Measurements from ENCODE around the gene PHOSPHO1. TPM values are rescaled to one million over a fixed set of nuclear protein-coding genes. Genes with fewer than 3 reads are reported as not detected.

The PHOSPHO1 gene
- total RNA-seq, 1 experiment from 2014 or later: 0.54 TPM

GRCh38 chr17:49254066-49254465 is 23.5 kb upstream of the PHOSPHO1 start:
- no peak overlapping the region for H3K4me3 ChIP-seq (ENCODE audit: low read depth in 2 of 2, low read length in 2 of 2)
- no peaks in the 10 kb centered on the region for H3K9me3 ChIP-seq (ENCODE audit: control insufficient read depth, insufficient read depth, low read depth, low read length)
- ChIA-PET POLR2A (no interaction called here), CTCF (interaction anchor here (0.7 kb wide), 1 partner anchor 47 kb away, joined by 4 read pairs; no protein-coding TSS in a partner anchor)
- TF ChIP-seq SIN3A (IDR thresholded peaks at IDR 0.05; ENCODE audit: borderline replicate concordance, insufficient read depth, low read depth, low read length) (no peak), TCF7L2 (IDR thresholded peaks at IDR 0.05; ENCODE audit: low read depth, low read length) (no peak)
- H3K36me3 ChIP-seq (ENCODE audit: control insufficient read depth, insufficient read depth, low read length): no peaks in the 10 kb centered on the region
- intact Hi-C loops (cut with micrococcal nuclease; ENCODE audit: unreplicated experiment) (no loop called here), in situ Hi-C loops (cut with HindIII; ENCODE audit: low pct_unique_long_range_greater_than_20kb, low sequenced_read_pairs) (no loop called here)
- no TSS peak for BruUV-seq (replicated peaks)
- H3K4me1 ChIP-seq (ENCODE audit: control insufficient read depth, insufficient read depth, low read length): no peaks in the 10 kb centered on the region
- DNase-seq (ENCODE audit: low read depth, low spot score) (no peak), ATAC-seq (no peak)
- no peaks in the 10 kb centered on the region for H3K27me3 ChIP-seq (ENCODE audit: control insufficient read depth, insufficient read depth, low read length)
- H3K27ac ChIP-seq (ENCODE audit: low read length): no peak overlapping the region

- Histone ChIP-seq H3K4me1 (ENCODE audit: control insufficient read depth, insufficient read depth, low read length) (no peaks in the 10 kb centered on the region), H3K9me3 (ENCODE audit: control insufficient read depth, insufficient read depth, low read depth, low read length) (no peaks in the 10 kb centered on the region), H3K36me3 (ENCODE audit: control insufficient read depth, insufficient read depth, low read length) (no peaks in the 10 kb centered on the region), H3K27me3 (ENCODE audit: control insufficient read depth, insufficient read depth, low read length) (no peaks in the 10 kb centered on the region), H3K4me3 (ENCODE audit: low read depth in 2 of 2, low read length in 2 of 2) (no peak overlapping the region), H3K27ac (ENCODE audit: low read length) (no peak overlapping the region)
- in situ Hi-C loops (cut with HindIII; ENCODE audit: low pct_unique_long_range_greater_than_20kb, low sequenced_read_pairs) (no loop called here), intact Hi-C loops (cut with micrococcal nuclease; ENCODE audit: unreplicated experiment) (no loop called here)
- POLR2A ChIA-PET: interaction anchor here (0.7 kb wide), 1 partner anchor 506 kb away, joined by 21 read pairs; no protein-coding TSS in a partner anchor
- 0 out of 2 replicates have a peak, but pooled peaks have one; percentile 13 for ATAC-seq
- CTCF ChIA-PET: interaction anchor here (0.6 kb wide), 1 partner anchor 16 kb away, joined by 3 read pairs; no protein-coding TSS in a partner anchor
- no peak for DNase-seq (ENCODE audit: low read depth, low spot score)
- TF ChIP-seq SIN3A (IDR thresholded peaks at IDR 0.05; ENCODE audit: borderline replicate concordance, insufficient read depth, low read depth, low read length): no peak
- TF ChIP-seq CTCF (IDR thresholded peaks at IDR 0.05): no peak
- TF ChIP-seq REST (IDR thresholded peaks at IDR 0.05; ENCODE audit: insufficient read depth in 1 of 2, low read depth in 2 of 2, low read length in 1 of 2): no peak
- no peak for TF ChIP-seq TCF7L2 (IDR thresholded peaks at IDR 0.05; ENCODE audit: low read depth, low read length)
- no peak for TF ChIP-seq POLR2AphosphoS5 (IDR thresholded peaks at IDR 0.05; ENCODE audit: low read depth, low read length)
- no TSS peak for BruUV-seq (replicated peaks)
Measured at GRCh38 chr17:49252148-49252695, 21.6 kb upstream of the PHOSPHO1 start.

- CTCF ChIA-PET: interaction anchor here (0.7 kb wide), 1 partner anchor 26 kb away, joined by 3 read pairs; no protein-coding TSS in a partner anchor
- BruUV-seq (replicated peaks): no TSS peak
- intact Hi-C loops (cut with micrococcal nuclease; ENCODE audit: unreplicated experiment) (no loop called here), in situ Hi-C loops (cut with HindIII; ENCODE audit: low pct_unique_long_range_greater_than_20kb, low sequenced_read_pairs) (no loop called here)
- H3K27me3 ChIP-seq (ENCODE audit: control insufficient read depth, insufficient read depth, low read length): no peaks in the 10 kb centered on the region
- no peaks in the 10 kb centered on the region for H3K4me1 ChIP-seq (ENCODE audit: control insufficient read depth, insufficient read depth, low read length)
- no peaks in the 10 kb centered on the region for H3K36me3 ChIP-seq (ENCODE audit: control insufficient read depth, insufficient read depth, low read length)
- H3K9me3 ChIP-seq (ENCODE audit: control insufficient read depth, insufficient read depth, low read depth, low read length): no peaks in the 10 kb centered on the region
- H3K27ac ChIP-seq (ENCODE audit: low read length): no peak overlapping the region
- POLR2A ChIA-PET: no interaction called here
- H3K4me3 ChIP-seq (ENCODE audit: low read depth in 2 of 2, low read length in 2 of 2): no peak overlapping the region
- DNase-seq (ENCODE audit: low read depth, low spot score) (no peak), ATAC-seq (no peak)
- TF ChIP-seq SIN3A (IDR thresholded peaks at IDR 0.05; ENCODE audit: borderline replicate concordance, insufficient read depth, low read depth, low read length) (no peak), REST (IDR thresholded peaks at IDR 0.05; ENCODE audit: insufficient read depth in 1 of 2, low read depth in 2 of 2, low read length in 1 of 2) (no peak), CTCF (IDR thresholded peaks at IDR 0.05) (no peak), TCF7L2 (IDR thresholded peaks at IDR 0.05; ENCODE audit: low read depth, low read length) (no peak), POLR2AphosphoS5 (IDR thresholded peaks at IDR 0.05; ENCODE audit: low read depth, low read length) (no peak)
Measured at GRCh38 chr17:49249890-49250522, 19.4 kb upstream of the PHOSPHO1 start.

All from Panc1 (cell line).